A673 (cell line): ENCODE measurements around the gene TRMT11. TPM values are rescaled to one million over a fixed set of nuclear protein-coding genes. Genes with fewer than 3 reads are reported as not detected.

ENCODE experiments used
- BruUV-seq: library from RNA; stranded (reverse); fragments of 400-500 nt; replicated peaks from 2 replicates; lab custom pipeline; 2021; lab: Mats Ljungman, UMichigan
- CTCF ChIA-PET: fragments of 300-600 bp; sonication (Branson Sonifier 250); formaldehyde crosslinking; loops from one replicate; lab custom pipeline; 2022; ENCODE audit warnings: antibody characterized with exemption; lab: Charles Lee
- POLR2A ChIA-PET: fragments of 300-600 bp; sonication (Branson Sonifier 250); formaldehyde crosslinking; loops from one replicate; lab custom pipeline; 2022; ENCODE audit warnings: antibody characterized with exemption; ENCODE audit not compliant: low non-redundant PET; lab: Charles Lee
- DNase-seq: peaks from one replicate; pipeline ENCODE4 v3.0.0-alpha.2; 2015; ENCODE audit warnings: low spot score
- H3K27ac ChIP-seq: fragments of 200-600 bp; sonication (generic); 2 replicates; pipeline ENCODE4 v1.5.1; 2016; ENCODE audit warnings: mixed run types, low read depth, mild to moderate bottlenecking, mixed read lengths, antibody characterized with exemption, low read length; ENCODE audit not compliant: poor library complexity, severe bottlenecking
- H3K27me3 ChIP-seq: fragments of 200-600 bp; sonication (generic); replicated peaks from 2 replicates; pipeline ENCODE4 v1.6.1; 2017; ENCODE audit warnings: mixed run types, low read depth, mild to moderate bottlenecking, mixed read lengths, antibody characterized with exemption, low read length; ENCODE audit not compliant: insufficient read depth, poor library complexity
- H3K36me3 ChIP-seq: fragments of 200-600 bp; sonication (generic); 2 replicates; pipeline ENCODE4 v1.6.1; 2016; ENCODE audit warnings: mixed run types, mild to moderate bottlenecking, mixed read lengths, antibody characterized with exemption, low read length; ENCODE audit not compliant: insufficient read depth, poor library complexity, severe bottlenecking
- H3K4me1 ChIP-seq: fragments of 200-600 bp; sonication (generic); 2 replicates; pipeline ENCODE4 v1.6.1; 2017; ENCODE audit warnings: mixed run types, mild to moderate bottlenecking, mixed read lengths, antibody characterized with exemption, low read length; ENCODE audit not compliant: insufficient read depth, poor library complexity, severe bottlenecking
- H3K4me3 ChIP-seq: fragments of 200-600 bp; sonication (generic); 2 replicates; pipeline ENCODE4 v1.5.1; 2016; ENCODE audit warnings: low read depth, mixed run types, mild to moderate bottlenecking, mixed read lengths, low read length; ENCODE audit not compliant: poor library complexity, severe bottlenecking
- H3K9me3 ChIP-seq: fragments of 200-600 bp; sonication (generic); 2 replicates; pipeline ENCODE4 v1.6.1; 2016; ENCODE audit warnings: mixed run types, low read depth, mild to moderate bottlenecking, mixed read lengths, antibody characterized with exemption, low read length; ENCODE audit not compliant: poor library complexity, severe bottlenecking
- EZH2 ChIP-seq: fragments of 200-600 bp; sonication (generic); IDR thresholded peaks from 2 replicates; pipeline ENCODE4 v1.6.1; 2017; ENCODE audit warnings: borderline replicate concordance, low read depth, mild to moderate bottlenecking, mixed read lengths, antibody characterized with exemption, low read length; ENCODE audit not compliant: poor library complexity, severe bottlenecking
- intact Hi-C: fragments of 100-400 bp; cut with micrococcal nuclease; formaldehyde crosslinking; loops from one replicate; pipeline ENCODE4 v1.10.0; 2022; ENCODE audit not compliant: unreplicated experiment
- total RNA-seq: library from RNA; stranded (reverse); gene quantifications from 2 replicates; pipeline ENCODE4 v1.2.3, GENCODE V29; 2021
- TF ChIP-seq, protein P1 (sequence below): fragments of 300-800, 200-600 bp; sonication (generic); conservative IDR thresholded peaks from 2 replicates; pipeline ENCODE4 v1.5.1; 2017; ENCODE audit warnings: low read depth, mild to moderate bottlenecking, antibody characterized with exemption, low read length, moderate library complexity, mixed read lengths

TRMT11 gene
- total RNA-seq, 1 experiment from 2014 or later: 29.1 TPM

- Histone ChIP-seq H3K27me3 (no peaks in the 10 kb centered on the region), H3K27ac (no peak overlapping the region), H3K36me3 (peaks cover 22% of the 10 kb centered on the region), H3K4me1 (peaks cover 5% of the 10 kb centered on the region), H3K4me3 (no peak overlapping the region), H3K9me3 (no peaks in the 10 kb centered on the region)
- DNase-seq: peak; percentile 82
- BruUV-seq: no TSS peak
- intact Hi-C loops: loop anchor here (2.0 to 10.0 kb wide), 3 partner anchors 175 to 1125 kb away; no protein-coding TSS in a partner anchor
- TF ChIP-seq, protein P1, sequence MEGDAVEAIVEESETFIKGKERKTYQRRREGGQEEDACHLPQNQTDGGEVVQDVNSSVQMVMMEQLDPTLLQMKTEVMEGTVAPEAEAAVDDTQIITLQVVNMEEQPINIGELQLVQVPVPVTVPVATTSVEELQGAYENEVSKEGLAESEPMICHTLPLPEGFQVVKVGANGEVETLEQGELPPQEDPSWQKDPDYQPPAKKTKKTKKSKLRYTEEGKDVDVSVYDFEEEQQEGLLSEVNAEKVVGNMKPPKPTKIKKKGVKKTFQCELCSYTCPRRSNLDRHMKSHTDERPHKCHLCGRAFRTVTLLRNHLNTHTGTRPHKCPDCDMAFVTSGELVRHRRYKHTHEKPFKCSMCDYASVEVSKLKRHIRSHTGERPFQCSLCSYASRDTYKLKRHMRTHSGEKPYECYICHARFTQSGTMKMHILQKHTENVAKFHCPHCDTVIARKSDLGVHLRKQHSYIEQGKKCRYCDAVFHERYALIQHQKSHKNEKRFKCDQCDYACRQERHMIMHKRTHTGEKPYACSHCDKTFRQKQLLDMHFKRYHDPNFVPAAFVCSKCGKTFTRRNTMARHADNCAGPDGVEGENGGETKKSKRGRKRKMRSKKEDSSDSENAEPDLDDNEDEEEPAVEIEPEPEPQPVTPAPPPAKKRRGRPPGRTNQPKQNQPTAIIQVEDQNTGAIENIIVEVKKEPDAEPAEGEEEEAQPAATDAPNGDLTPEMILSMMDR: peak; percentile 98
- no peak for TF ChIP-seq EZH2
- ChIA-PET CTCF (interaction anchor here (1.5 kb wide), 1 partner anchor 10 kb away, joined by 7 read pairs; the partner anchor contains the start of gene TRMT11), POLR2A (no interaction called here)
Observed at GRCh38 chr6:125995972-125996580, 9.7 kb downstream of the TRMT11 start.

GRCh38 chr6:126002755-126003679, 16.7 kb downstream of the TRMT11 start:
- POLR2A ChIA-PET: no interaction called here
- CTCF ChIA-PET: no interaction called here
- BruUV-seq: no TSS peak

GRCh38 chr6:126007800-126008199, 21.5 kb downstream of the TRMT11 start:
- Histone ChIP-seq H3K27me3 (no peaks in the 10 kb centered on the region), H3K27ac (no peak overlapping the region), H3K9me3 (no peaks in the 10 kb centered on the region), H3K4me1 (peaks cover 4% of the 10 kb centered on the region), H3K36me3 (peaks cover 48% of the 10 kb centered on the region), H3K4me3 (no peak overlapping the region)
- no TSS peak for BruUV-seq
- intact Hi-C loops: no loop called here
- ChIA-PET POLR2A (no interaction called here), CTCF (no interaction called here)
- TF ChIP-seq, protein P1: no peak
- TF ChIP-seq EZH2: no peak
- DNase-seq: no peak

More at GRCh38 chr6:126002755-126003679, 16.7 kb downstream of the TRMT11 start:
- Histone ChIP-seq H3K36me3 (peaks cover 37% of the 10 kb centered on the region), H3K27ac (no peak overlapping the region), H3K4me1 (peaks cover 15% of the 10 kb centered on the region), H3K27me3 (no peaks in the 10 kb centered on the region), H3K9me3 (no peaks in the 10 kb centered on the region), H3K4me3 (no peak overlapping the region)
- DNase-seq: peak; percentile 29
- no peak for TF ChIP-seq EZH2
- TF ChIP-seq, protein P1: 0 out of 2 replicates have a peak, but pooled peaks have one; percentile 10
- intact Hi-C loops: no loop called here
